ENCODE data around the gene NAPSA.

GRCh38 chr19:50310759-50311465 lies 54.5 kb downstream of the NAPSA start:
- no peak for TF ChIP-seq CTCF (optimal IDR thresholded peaks at IDR 0.05 in 1 of 3, IDR thresholded peaks at IDR 0.05 in 1 of 3, conservative IDR thresholded peaks at IDR 0.05 in 1 of 3; ENCODE audit: extremely low read depth in 1 of 3, insufficient read depth in 2 of 3, low read length in 3 of 3)
- no peak for TF ChIP-seq EZH2 (IDR thresholded peaks at IDR 0.05; ENCODE audit: low read length)
